Measurements from ENCODE around the gene MRTFA.

DNA sequence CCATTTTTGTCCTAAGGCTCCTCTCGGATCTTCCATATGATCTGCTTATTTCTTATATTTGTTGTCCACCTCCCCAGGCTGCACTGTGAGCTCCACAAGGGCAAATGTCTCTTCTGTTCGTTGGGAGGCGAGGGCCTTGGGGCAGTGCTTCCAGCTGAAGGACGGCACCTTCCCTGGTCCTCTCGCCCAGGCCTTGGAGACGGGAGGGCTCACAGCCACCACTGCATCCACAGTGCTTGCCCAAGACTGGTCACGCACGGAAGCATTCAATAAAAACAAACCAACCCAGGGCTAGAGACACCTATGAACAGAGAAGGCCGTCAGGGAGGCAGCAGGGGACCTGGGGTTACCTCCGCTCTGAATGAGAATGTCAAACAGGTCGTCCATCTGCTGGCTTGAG is 219.9 kb downstream of the MRTFA start:
- TF ChIP-seq, protein P1, sequence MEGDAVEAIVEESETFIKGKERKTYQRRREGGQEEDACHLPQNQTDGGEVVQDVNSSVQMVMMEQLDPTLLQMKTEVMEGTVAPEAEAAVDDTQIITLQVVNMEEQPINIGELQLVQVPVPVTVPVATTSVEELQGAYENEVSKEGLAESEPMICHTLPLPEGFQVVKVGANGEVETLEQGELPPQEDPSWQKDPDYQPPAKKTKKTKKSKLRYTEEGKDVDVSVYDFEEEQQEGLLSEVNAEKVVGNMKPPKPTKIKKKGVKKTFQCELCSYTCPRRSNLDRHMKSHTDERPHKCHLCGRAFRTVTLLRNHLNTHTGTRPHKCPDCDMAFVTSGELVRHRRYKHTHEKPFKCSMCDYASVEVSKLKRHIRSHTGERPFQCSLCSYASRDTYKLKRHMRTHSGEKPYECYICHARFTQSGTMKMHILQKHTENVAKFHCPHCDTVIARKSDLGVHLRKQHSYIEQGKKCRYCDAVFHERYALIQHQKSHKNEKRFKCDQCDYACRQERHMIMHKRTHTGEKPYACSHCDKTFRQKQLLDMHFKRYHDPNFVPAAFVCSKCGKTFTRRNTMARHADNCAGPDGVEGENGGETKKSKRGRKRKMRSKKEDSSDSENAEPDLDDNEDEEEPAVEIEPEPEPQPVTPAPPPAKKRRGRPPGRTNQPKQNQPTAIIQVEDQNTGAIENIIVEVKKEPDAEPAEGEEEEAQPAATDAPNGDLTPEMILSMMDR (IDR thresholded peaks at IDR 0.05): no peak
- no peak for TF ChIP-seq POLR2A (IDR thresholded peaks at IDR 0.05)

Data from uterus (tissue), 2 donors.